Measurements from ENCODE around the gene ACRBP.

ACRBP gene

GRCh38 chr12:6647083-6647604 is at the start of gene ACRBP:
ACRBP (minus strand) TSS chr12:6647432; CDS start chr12:6647366, 66 bp downstream.
- peak; percentile 60 to 65 for ATAC-seq

- ATAC-seq: no peak
Observed at GRCh38 chr12:6695313-6696045, 48.2 kb upstream of the ACRBP start.

GRCh38 chr12:6694701-6695100 is 47.5 kb upstream of the ACRBP start:
- no peak for ATAC-seq

- ATAC-seq: no peak
Observed at GRCh38 chr12:6693832-6694355, 46.7 kb upstream of the ACRBP start.

GRCh38 chr12:6692888-6693287 is 45.7 kb upstream of the ACRBP start:
- no peak for ATAC-seq

GRCh38 chr12:6691473-6691872 is 44.2 kb upstream of the ACRBP start:
- ATAC-seq: no peak

- peak; percentile 89 for ATAC-seq
Observed at GRCh38 chr12:6688999-6689882, 42.0 kb upstream of the ACRBP start, which contains the start of gene ZNF384. ZNF384 (minus strand) TSS chr12:6689375; CDS start chr12:6679520, 9,855 bp downstream.

GRCh38 chr12:6688543-6688998 is 41.3 kb upstream of the ACRBP start:
- no peak for ATAC-seq

- ATAC-seq: no peak
Observed at GRCh38 chr12:6685814-6686213, 38.6 kb upstream of the ACRBP start.

- ATAC-seq: no peak
Observed at GRCh38 chr12:6684609-6685008, 37.4 kb upstream of the ACRBP start.

- no peak for ATAC-seq
Observed at GRCh38 chr12:6676962-6677361, 29.7 kb upstream of the ACRBP start.

GRCh38 chr12:6672143-6672542 is 24.9 kb upstream of the ACRBP start:
- ATAC-seq: no peak

- ATAC-seq: no peak
Observed at GRCh38 chr12:6667559-6668210, 20.5 kb upstream of the ACRBP start.

- no peak for ATAC-seq
Observed at GRCh38 chr12:6666211-6666610, 19.0 kb upstream of the ACRBP start.

GRCh38 chr12:6664902-6665301 is 17.7 kb upstream of the ACRBP start:
- ATAC-seq: no peak

- ATAC-seq: peak; percentile 100
Observed at GRCh38 chr12:6662906-6663742, 15.9 kb upstream of the ACRBP start, which contains the start of gene ING4. ING4 (minus strand) TSS chr12:6663119; CDS start chr12:6663101, 18 bp downstream.

- ATAC-seq: peak; percentile 31 to 49
Observed at GRCh38 chr12:6662602-6662905, 15.3 kb upstream of the ACRBP start.

- ATAC-seq: no peak
Observed at GRCh38 chr12:6653987-6654386, 6.8 kb upstream of the ACRBP start.

GRCh38 chr12:6653342-6653741 is 6.1 kb upstream of the ACRBP start:
- ATAC-seq: no peak

GRCh38 chr12:6652391-6652790 is 5.2 kb upstream of the ACRBP start:
- no peak for ATAC-seq

- ATAC-seq: no peak
Observed at GRCh38 chr12:6650832-6651231, 3.6 kb upstream of the ACRBP start.
